ENCODE results near the gene SLC38A11. TPM values are rescaled to one million over a fixed set of nuclear protein-coding genes. Genes with fewer than 3 reads are reported as not detected.

Gene SLC38A11
- total and polyA plus RNA-seq, 2 of the 8 experiments (the other 6 are each of a cell fraction or from before 2014, with no cell fraction given): not detected

GRCh38 chr2:164979113-164979512 lies 23.8 kb upstream of the SLC38A11 start:
- CTCF ChIA-PET (ENCODE audit: partially characterized antibody): interaction anchor here (0.6 to 4.1 kb wide), 5 partner anchors 11 to 508 kb away, joined by 3 to 13 read pairs (median 3); no protein-coding TSS in a partner anchor
- no peak overlapping the region for H2BK12ac ChIP-seq (ENCODE audit: low read depth, low read length)

More at GRCh38 chr2:164979113-164979512, 23.8 kb upstream of the SLC38A11 start:
- Histone ChIP-seq H2BK5ac (ENCODE audit: low read depth, low read length) (no peak overlapping the region), H3K56ac (replicated peaks; ENCODE audit: insufficient read length, low read depth, low read length) (no peak overlapping the region), H3K4ac (replicated peaks; ENCODE audit: insufficient read length, low read depth, low read length) (no peak overlapping the region), H3K27ac (ENCODE audit: low read depth, low read length) (no peak overlapping the region), H2BK20ac (ENCODE audit: low read length) (no peak overlapping the region), H2BK15ac (ENCODE audit: low read length) (no peak overlapping the region), H4K8ac (ENCODE audit: extremely low read depth, insufficient read depth, low read length) (no peak overlapping the region), H3K23me2 (ENCODE audit: low read depth, low read length) (no peaks in the 10 kb centered on the region), H2AFZ (ENCODE audit: low read length) (no peak overlapping the region), H3K23ac (ENCODE audit: insufficient read length) (no peak overlapping the region), H3K4me1 (replicated peaks in 1 of 4; ENCODE audit: control insufficient read depth in 3 of 4, insufficient read depth in 4 of 4, low read length in 3 of 4) (no peaks in the 10 kb centered on the region), H3K27me3 (replicated peaks in 1 of 4; ENCODE audit: control insufficient read depth in 3 of 4, extremely low read depth in 1 of 4, insufficient read depth in 3 of 4, low read length in 3 of 4) (no peaks in the 10 kb centered on the region), H3K18ac (ENCODE audit: extremely low read depth, low read length) (no peak overlapping the region), H3K14ac (ENCODE audit: insufficient read length) (no peak overlapping the region), H3K9me3 (ENCODE audit: insufficient read depth in 2 of 2, low read depth in 1 of 2, low read length in 1 of 2) (no peaks in the 10 kb centered on the region), H3K4me3 (ENCODE audit: extremely low read depth in 1 of 4, insufficient read depth in 2 of 4, low read depth in 3 of 4, low read length in 4 of 4) (no peak overlapping the region), H2AK5ac (ENCODE audit: low read depth, low read length) (no peak overlapping the region), H4K5ac (ENCODE audit: insufficient read length, low read depth, low read length) (no peak overlapping the region), H4K91ac (replicated peaks; ENCODE audit: insufficient read length, low read length) (no peak overlapping the region), H3K36me3 (ENCODE audit: control insufficient read depth in 2 of 4, insufficient read depth in 4 of 4, low read length in 3 of 4) (no peaks in the 10 kb centered on the region), H3K9ac (replicated peaks in 1 of 4; ENCODE audit: extremely low read depth in 1 of 4, low read depth in 3 of 4, low read length in 3 of 4) (no peak overlapping the region), H3K79me1 (ENCODE audit: low read depth, low read length) (no peaks in the 10 kb centered on the region), H3K79me2 (ENCODE audit: control insufficient read depth in 1 of 2, insufficient read depth in 2 of 2, low read length in 2 of 2) (no peaks in the 10 kb centered on the region), H3K4me2 (ENCODE audit: insufficient read depth in 1 of 2, low read depth in 2 of 2, low read length in 2 of 2) (no peak overlapping the region), H4K20me1 (replicated peaks in 1 of 2; ENCODE audit: control insufficient read depth in 1 of 2, insufficient read depth in 2 of 2, low read length in 2 of 2) (no peaks in the 10 kb centered on the region), H2BK120ac (replicated peaks; ENCODE audit: low read depth, low read length) (no peak overlapping the region)
- 87% methylated on average over 2 of the region's 2 CpGs; no CpG with 5 or more reads in 1 of the 2 experiments for whole genome bisulfite sequencing, 2 experiments (ENCODE audit: extremely low coverage in 1 of 2, insufficient coverage in 1 of 2, insufficient read length in 1 of 2, insufficient replicate concordance in 2 of 2, low coverage in 1 of 2, low lambda C conversion rate in 2 of 2, missing lambda C conversion rate in 1 of 2)
- DNase-seq (ENCODE audit: low read depth in 1 of 2, low spot score in 2 of 2): no peak
- POLR2A ChIA-PET (ENCODE audit: partially characterized antibody): no interaction called here
- no peak for FAIRE-seq
- TF ChIP-seq RXRA (IDR thresholded peaks at IDR 0.05; ENCODE audit: insufficient read depth, low read depth, low read length): no peak
- TF ChIP-seq JUN (IDR thresholded peaks at IDR 0.05; ENCODE audit: low read depth, low read length): no peak
- TF ChIP-seq BACH1 (IDR thresholded peaks at IDR 0.05; ENCODE audit: low read length): no peak
- TF ChIP-seq BRCA1 (IDR thresholded peaks at IDR 0.05; ENCODE audit: low read depth, low read length): no peak
- TF ChIP-seq POLR2A (IDR thresholded peaks at IDR 0.05; ENCODE audit: control extremely low read depth in 1 of 2, low read depth in 2 of 2, low read length in 2 of 2): no peak
- TF ChIP-seq EP300 (IDR thresholded peaks at IDR 0.05; ENCODE audit: borderline replicate concordance in 1 of 2, low read depth in 2 of 2, low read length in 2 of 2): no peak
- TF ChIP-seq POU5F1 (IDR thresholded peaks at IDR 0.05; ENCODE audit: low read depth, low read length): no peak
- TF ChIP-seq SP1 (IDR thresholded peaks at IDR 0.05; ENCODE audit: low read depth, low read length): no peak

Measured in H1 (cell line).